Ovary (tissue), 9 donors: Measurements from ENCODE around the gene PXMP4. TPM values are rescaled to one million over a fixed set of nuclear protein-coding genes. Genes with fewer than 3 reads are reported as not detected.

Source experiments
- DNase-seq, 5 donors: peaks; one replicate each; pipeline ENCODE4 v3.0.0-alpha.2; 2019 to 2020
- H3K27ac ChIP-seq, 2 donors: fragments of 200-600 bp; one replicate each; pipeline versions ENCODE4 v1.5.1 to v1.8.0; 2019 to 2022
- H3K27me3 ChIP-seq: fragments of 200-600 bp; one replicate; pipeline ENCODE4 v1.8.0; 2022
- H3K36me3 ChIP-seq: fragments of 200-600 bp; sonication (generic); one replicate; pipeline ENCODE4 v1.5.1; 2019
- H3K4me1 ChIP-seq: one replicate; pipeline ENCODE4 v1.8.1; 2013; ENCODE audit warnings: mild to moderate bottlenecking, moderate library complexity; ENCODE audit not compliant: insufficient read depth
- H3K4me3 ChIP-seq: fragments of 200-600 bp; sonication (generic); one replicate; pipeline ENCODE4 v1.5.1; 2017
- H3K9me3 ChIP-seq, 2 donors: fragments of 200-600 bp in 1 of 2; sonication (generic) in 1 of 2; one replicate each; pipeline versions ENCODE4 v1.5.1 to v1.8.1; 2013 to 2019; ENCODE audit warnings: mild to moderate bottlenecking in 1 of 2, moderate library complexity in 1 of 2
- EP300 ChIP-seq: sonication (generic); formaldehyde crosslinking; IDR thresholded peaks from one replicate; pipeline ENCODE4 v1.6.1; 2017; ENCODE audit warnings: antibody characterized with exemption
- POLR2A ChIP-seq: fragments of 450-650 bp; IDR thresholded peaks from one replicate; pipeline ENCODE4 v1.6.1; 2017; ENCODE audit warnings: antibody characterized with exemption, mild to moderate bottlenecking, moderate library complexity
- WGBS, 3 donors: extraction: QIAGEN DNeasy Blood & Tissue Kit in 1 of 3; methylation state at CpG; one replicate each; pipeline versions ENCODE4 v1.1.5 to v1.1.7; 2013 to 2017; 5-methylcytosine and 5-hydroxymethylcytosine counted together
- intact Hi-C, 4 donors: fragments of 100-400 bp; cut with DNase I; formaldehyde crosslinking; loops; one replicate each; pipeline versions ENCODE4 v1.11.0 to v1.15.1; 2022 to 2023
- polyA plus RNA-seq, 2 donors: library from polyadenylated mRNA; stranded (reverse); fragments of 200-250 nt in 1 of 2; fragments of 350-450 nt in 1 of 2; fragmentation: Illumina TruSeq in 1 of 2; extraction: RNeasy Lipid Tissue Mini Kit (QIAGEN cat#74804) in 1 of 2; gene quantifications; one replicate each; pipeline ENCODE4 v1.2.3, GENCODE V29; 2013 to 2014
- total RNA-seq, 7 donors: library from RNA; depleted of rRNA in 2 of 7; stranded (reverse); fragments of >200 nt in 2 of 7; fragmentation: NEBNext Ultra II Directional in 3 of 7; extraction: Animal tissue kit (Norgen Biotek cat#: 25700) in 3 of 7; gene quantifications; one replicate each; pipeline versions ENCODE4 v1.1.0 to v1.2.4, GENCODE V29; 2016 to 2023
- TF ChIP-seq, protein P1 (sequence below), 3 donors: fragments of 450-650 bp in 2 of 3; fragments of 200-600 bp in 1 of 3; IDR thresholded peaks; one replicate each; pipeline versions ENCODE4 v1.5.1 to v1.8.0; 2016 to 2022; ENCODE audit warnings: antibody characterized with exemption in 3 of 3, mild to moderate bottlenecking in 1 of 3
- donor health status: DM: no; HTN: no; CAD: no; lungs with moderate emphysema.
- donor health status: DM: no; HTN: no; CAD: no.
- donor health status: Bipolar disorder and iron deficiency.
- donor health status: DM: yes; HTN: yes; CAD: no.
- donor health status: DM: no; HTN: no; CAD: no.
- donor health status: DM: yes; HTN: yes; CAD: no.

The PXMP4 gene
- total and polyA plus RNA-seq, 9 donors = 3.4 to 15.1 (median 10.3) TPM

DNA sequence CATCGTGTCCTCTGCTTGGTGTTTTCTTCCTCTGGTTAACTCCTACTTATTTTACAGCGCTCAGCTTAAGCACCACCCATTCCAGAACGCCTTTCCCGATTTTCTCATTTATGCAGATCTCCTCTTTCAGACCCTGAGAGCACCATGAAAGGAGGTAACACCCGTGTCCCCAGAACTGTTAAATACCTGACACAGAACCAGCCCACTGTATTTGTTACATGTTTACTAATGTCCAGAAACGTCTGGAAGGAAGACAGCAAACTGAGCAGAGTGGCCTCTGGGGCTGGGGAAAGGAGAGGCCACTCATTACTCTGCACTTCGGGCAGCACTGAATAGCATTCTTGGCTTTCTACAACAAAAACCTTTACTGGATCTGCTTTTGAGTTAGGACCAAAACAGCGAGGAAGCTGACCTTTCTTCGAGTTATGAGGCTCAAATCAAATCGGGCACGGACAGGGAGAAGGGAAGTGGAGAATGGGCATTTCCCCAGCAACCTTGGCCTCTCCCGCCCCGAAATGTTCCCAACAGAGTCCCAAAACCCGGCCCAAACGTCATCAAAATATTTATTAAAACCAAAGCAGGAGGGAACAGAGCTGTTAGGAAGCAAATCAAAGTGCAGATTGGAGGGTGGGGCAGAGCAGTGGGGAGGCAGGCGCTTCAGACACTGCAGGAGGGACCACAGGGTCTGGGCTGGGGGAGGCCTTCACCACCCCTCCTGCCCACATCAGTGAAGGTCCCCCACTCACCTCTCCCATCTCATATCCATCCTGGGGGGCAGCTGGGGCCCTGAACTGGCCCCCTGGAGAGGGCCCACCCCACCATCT lies 44.8 kb downstream of the PXMP4 start:
- H3K27me3 ChIP-seq = no peaks in the 10 kb centered on the region
- peaks cover 43% of the 10 kb centered on the region for H3K4me1 ChIP-seq
- no peak for TF ChIP-seq EP300
- TF ChIP-seq, protein P1, sequence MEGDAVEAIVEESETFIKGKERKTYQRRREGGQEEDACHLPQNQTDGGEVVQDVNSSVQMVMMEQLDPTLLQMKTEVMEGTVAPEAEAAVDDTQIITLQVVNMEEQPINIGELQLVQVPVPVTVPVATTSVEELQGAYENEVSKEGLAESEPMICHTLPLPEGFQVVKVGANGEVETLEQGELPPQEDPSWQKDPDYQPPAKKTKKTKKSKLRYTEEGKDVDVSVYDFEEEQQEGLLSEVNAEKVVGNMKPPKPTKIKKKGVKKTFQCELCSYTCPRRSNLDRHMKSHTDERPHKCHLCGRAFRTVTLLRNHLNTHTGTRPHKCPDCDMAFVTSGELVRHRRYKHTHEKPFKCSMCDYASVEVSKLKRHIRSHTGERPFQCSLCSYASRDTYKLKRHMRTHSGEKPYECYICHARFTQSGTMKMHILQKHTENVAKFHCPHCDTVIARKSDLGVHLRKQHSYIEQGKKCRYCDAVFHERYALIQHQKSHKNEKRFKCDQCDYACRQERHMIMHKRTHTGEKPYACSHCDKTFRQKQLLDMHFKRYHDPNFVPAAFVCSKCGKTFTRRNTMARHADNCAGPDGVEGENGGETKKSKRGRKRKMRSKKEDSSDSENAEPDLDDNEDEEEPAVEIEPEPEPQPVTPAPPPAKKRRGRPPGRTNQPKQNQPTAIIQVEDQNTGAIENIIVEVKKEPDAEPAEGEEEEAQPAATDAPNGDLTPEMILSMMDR (IDR thresholded peaks at IDR 0.05) = no peak
- peak; percentile 30 for TF ChIP-seq POLR2A
- 2 to 6% (median 5%) methylated on average over 16 of the region's 16 CpGs for WGBS, 3 donors
- intact Hi-C loops = loop anchor here in 2 of 4 donors (5.0 to 10.0 kb wide), 2 partner anchors 57 to 139 kb away; partner anchors contain the start of genes CHMP4B (in 1 of the 2) and ZNF341 (in 1 of the 2)
- peak overlapping the region; percentile 77 for H3K4me3 ChIP-seq
- H3K36me3 ChIP-seq = no peaks in the 10 kb centered on the region
- peak overlapping the region; percentile 93 to 97 for H3K27ac ChIP-seq
- H3K9me3 ChIP-seq = no peaks in the 10 kb centered on the region
- peak; percentile 84 to 93 (median 89) for DNase-seq

DNA sequence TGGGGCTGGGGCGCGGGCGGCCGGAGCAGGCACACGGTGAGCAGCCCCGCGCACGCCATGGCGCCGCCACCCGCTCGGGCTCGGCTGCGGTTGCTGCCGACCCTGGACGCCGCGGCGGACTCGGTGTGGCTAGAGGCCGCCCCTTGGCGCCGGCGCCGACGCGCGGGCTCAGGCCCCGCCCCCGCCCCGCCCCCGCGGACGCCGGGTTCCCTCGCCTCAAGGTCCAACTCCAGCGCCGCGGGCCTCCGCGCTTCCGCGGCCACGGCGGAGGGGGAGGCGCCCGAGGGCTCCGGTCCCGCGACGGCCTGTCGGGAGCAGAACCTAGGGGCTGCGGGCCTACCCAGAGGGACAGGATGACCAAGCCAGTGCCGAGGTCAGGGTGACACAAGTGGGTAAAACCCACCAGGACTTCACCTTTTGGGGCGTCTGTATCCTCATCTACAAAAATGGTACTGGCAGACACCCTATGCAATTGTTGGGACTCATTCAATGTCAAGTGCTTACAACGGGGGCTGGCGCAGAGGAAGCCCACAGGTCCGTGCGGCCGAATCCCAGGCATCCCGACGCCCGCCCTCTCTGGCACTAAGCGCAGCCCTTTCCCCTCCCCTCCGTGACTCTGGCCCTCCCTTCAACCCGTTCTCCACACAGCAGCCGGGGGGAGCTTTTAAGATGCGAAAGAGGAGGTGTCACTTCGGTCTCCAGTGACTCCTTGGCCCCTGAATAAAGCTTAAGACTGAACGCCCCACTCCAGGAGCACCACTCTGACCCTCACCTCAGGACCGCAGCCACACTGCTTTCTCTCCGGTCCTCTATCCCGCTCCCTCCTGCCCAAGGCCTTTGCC lies 45.6 kb downstream of the PXMP4 start, which contains the start of gene NECAB3:
Gene NECAB3 (minus strand): TSS at position 135 of the 842 bp plus-strand sequence. CDS start 76 bp downstream, at position 59.
- Histone ChIP-seq H3K36me3 (no peaks in the 10 kb centered on the region), H3K4me1 (peaks cover 37% of the 10 kb centered on the region), H3K27me3 (no peaks in the 10 kb centered on the region), H3K27ac (peak within 1 kb of the TSS; percentile 93 to 97), H3K9me3 (no peaks in the 10 kb centered on the region), H3K4me3 (peak within 1 kb of the TSS; percentile 77)
- 1% methylated on average over 51 to 73 of the region's 73 CpGs for WGBS, 3 donors
- peak; percentile 87 to 95 (median 90) for DNase-seq
- TF ChIP-seq POLR2A (peak; percentile 66), EP300 (no peak)
- TF ChIP-seq, protein P1 (IDR thresholded peaks at IDR 0.05) = peak in 1 of 3 donors; percentile 10
- intact Hi-C loops = loop anchor here in 2 of 4 donors (5.0 to 10.0 kb wide), 2 partner anchors 58 to 140 kb away; partner anchors contain the start of genes CHMP4B (in 1 of the 2) and ZNF341 (in 1 of the 2)

DNA sequence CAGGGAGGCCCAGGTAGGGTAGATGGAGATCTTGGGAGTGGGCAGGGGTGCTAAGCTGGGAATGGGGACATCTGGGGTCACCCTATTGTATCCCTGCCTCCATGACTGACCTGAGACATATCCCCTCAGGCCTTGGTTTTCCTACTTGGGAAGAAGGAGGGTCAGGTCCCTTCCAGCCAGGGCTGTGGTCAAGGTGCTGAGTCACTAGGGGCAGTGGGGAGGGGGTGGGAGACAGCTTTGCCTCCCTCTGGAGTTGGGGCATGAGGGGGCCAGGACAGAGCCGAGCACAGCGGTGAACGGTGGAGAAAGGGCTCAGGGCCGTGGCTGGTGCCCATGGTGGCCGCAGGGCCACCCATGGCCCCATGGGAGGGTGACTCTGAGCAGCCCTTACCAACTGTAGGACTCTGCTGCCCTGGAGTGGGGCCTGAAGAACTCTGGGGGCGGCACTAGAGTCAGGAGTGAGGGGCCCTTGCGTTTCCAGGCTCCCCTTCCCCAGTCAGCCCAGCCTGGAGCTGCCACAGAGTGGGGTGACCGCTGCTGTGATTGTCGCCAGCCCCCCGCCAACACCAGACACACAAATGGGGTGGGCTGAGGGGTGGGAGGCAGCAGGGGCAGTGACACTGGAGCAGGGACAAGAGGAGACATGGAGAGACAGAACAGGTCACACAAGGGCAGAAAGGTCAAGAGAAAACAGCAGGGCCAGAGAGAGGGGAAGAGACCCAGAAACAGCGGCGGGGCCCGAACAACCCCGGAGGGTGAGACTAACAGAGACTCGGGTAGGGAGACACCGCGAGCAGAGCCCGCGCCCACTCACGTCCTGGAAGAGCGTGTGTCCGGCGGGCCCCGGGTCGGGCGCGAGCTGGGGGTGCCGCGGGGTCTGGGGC lies 46.5 kb downstream of the PXMP4 start:
- Histone ChIP-seq H3K4me1 (peaks cover 35% of the 10 kb centered on the region), H3K9me3 (no peaks in the 10 kb centered on the region), H3K36me3 (no peaks in the 10 kb centered on the region), H3K4me3 (peak overlapping the region; percentile 77), H3K27ac (peak overlapping the region; percentile 93 to 97), H3K27me3 (no peaks in the 10 kb centered on the region)
- DNase-seq = peak in 2 of 5 donors; percentile 58 to 60
- intact Hi-C loops = loop anchor here in 1 of 4 donors (10.0 kb wide), 1 partner anchor 141 kb away; the partner anchor contains the start of gene CHMP4B
- TF ChIP-seq EP300 (no peak), POLR2A (no peak)
- TF ChIP-seq, protein P1 (IDR thresholded peaks at IDR 0.05) = no peak
- 5 to 10% (median 7%) methylated on average over 29 of the region's 29 CpGs for WGBS, 3 donors
